GM21528 (cell line): ENCODE results near the gene CCR1.

Source experiments
- ATAC-seq: cut with Tn5 transposase; IDR thresholded peaks from one replicate; pipeline ENCODE4 v1.9.1; 2021; ENCODE audit warnings: mild to moderate bottlenecking, moderate library complexity; ENCODE audit not compliant: unreplicated experiment, low FRiP score

CCR1 gene

GRCh38 chr3:46208167-46208704 is at the start of gene CCR1:
Gene CCR1, minus strand, starts transcription at chr3:46208313. Its CDS starts 4,000 bp downstream, at chr3:46204313.
- ATAC-seq = no peak

- ATAC-seq = no peak
Observed at GRCh38 chr3:46252980-46253379, 44.9 kb upstream of the CCR1 start.

- ATAC-seq = no peak
Observed at GRCh38 chr3:46245146-46245545, 37.0 kb upstream of the CCR1 start.

- ATAC-seq = no peak
Observed at GRCh38 chr3:46243560-46243959, 35.4 kb upstream of the CCR1 start.

GRCh38 chr3:46242120-46242519 is 34.0 kb upstream of the CCR1 start, which contains the start of gene CCR3:
Gene CCR3, plus strand, starts transcription at chr3:46242460. Its CDS starts 22,699 bp downstream, at chr3:46265159.
- ATAC-seq = no peak

- ATAC-seq = no peak
Observed at GRCh38 chr3:46239952-46240351, 31.8 kb upstream of the CCR1 start.

GRCh38 chr3:46239301-46239938 is 31.3 kb upstream of the CCR1 start:
- ATAC-seq = no peak

- ATAC-seq = no peak
Observed at GRCh38 chr3:46238386-46238785, 30.3 kb upstream of the CCR1 start.

GRCh38 chr3:46236294-46237054 is 28.4 kb upstream of the CCR1 start:
- no peak for ATAC-seq

GRCh38 chr3:46235425-46235824 is 27.3 kb upstream of the CCR1 start:
- ATAC-seq = no peak

GRCh38 chr3:46233194-46233593 is 25.1 kb upstream of the CCR1 start:
- ATAC-seq = no peak

GRCh38 chr3:46231323-46231722 is 23.2 kb upstream of the CCR1 start:
- ATAC-seq = no peak

- ATAC-seq = no peak
Observed at GRCh38 chr3:46228260-46229242, 20.4 kb upstream of the CCR1 start.

- no peak for ATAC-seq
Observed at GRCh38 chr3:46222435-46223161, 14.5 kb upstream of the CCR1 start.

- ATAC-seq = no peak
Observed at GRCh38 chr3:46221938-46222337, 13.8 kb upstream of the CCR1 start.

- ATAC-seq = no peak
Observed at GRCh38 chr3:46221391-46221790, 13.3 kb upstream of the CCR1 start.

- no peak for ATAC-seq
Observed at GRCh38 chr3:46218196-46218709, 10.1 kb upstream of the CCR1 start.

GRCh38 chr3:46215810-46216414 is 7.8 kb upstream of the CCR1 start:
- no peak for ATAC-seq

- ATAC-seq = no peak
Observed at GRCh38 chr3:46214751-46215352, 6.7 kb upstream of the CCR1 start.
